Measurements from ENCODE around the gene CORIN. TPM values are rescaled to one million over a fixed set of nuclear protein-coding genes. Genes with fewer than 3 reads are reported as not detected.

The CORIN gene
- total and polyA plus RNA-seq, 8 donors: 0.05 to 1.1 (median 0.23) TPM; not detected in 1

- no peaks in the 10 kb centered on the region for H3K4me1 ChIP-seq
- H3K4me3 ChIP-seq: no peak overlapping the region
- H3K9me3 ChIP-seq: no peaks in the 10 kb centered on the region
- H3K36me3 ChIP-seq: no peaks in the 10 kb centered on the region
- DNase-seq (no peak), ATAC-seq (no peak), FAIRE-seq (no peak)
- intact Hi-C loops (cut with DNase I): no loop called here
- H3K27ac ChIP-seq: no peak overlapping the region
- H3K27me3 ChIP-seq: no peaks in the 10 kb centered on the region
- TF ChIP-seq, protein P1, sequence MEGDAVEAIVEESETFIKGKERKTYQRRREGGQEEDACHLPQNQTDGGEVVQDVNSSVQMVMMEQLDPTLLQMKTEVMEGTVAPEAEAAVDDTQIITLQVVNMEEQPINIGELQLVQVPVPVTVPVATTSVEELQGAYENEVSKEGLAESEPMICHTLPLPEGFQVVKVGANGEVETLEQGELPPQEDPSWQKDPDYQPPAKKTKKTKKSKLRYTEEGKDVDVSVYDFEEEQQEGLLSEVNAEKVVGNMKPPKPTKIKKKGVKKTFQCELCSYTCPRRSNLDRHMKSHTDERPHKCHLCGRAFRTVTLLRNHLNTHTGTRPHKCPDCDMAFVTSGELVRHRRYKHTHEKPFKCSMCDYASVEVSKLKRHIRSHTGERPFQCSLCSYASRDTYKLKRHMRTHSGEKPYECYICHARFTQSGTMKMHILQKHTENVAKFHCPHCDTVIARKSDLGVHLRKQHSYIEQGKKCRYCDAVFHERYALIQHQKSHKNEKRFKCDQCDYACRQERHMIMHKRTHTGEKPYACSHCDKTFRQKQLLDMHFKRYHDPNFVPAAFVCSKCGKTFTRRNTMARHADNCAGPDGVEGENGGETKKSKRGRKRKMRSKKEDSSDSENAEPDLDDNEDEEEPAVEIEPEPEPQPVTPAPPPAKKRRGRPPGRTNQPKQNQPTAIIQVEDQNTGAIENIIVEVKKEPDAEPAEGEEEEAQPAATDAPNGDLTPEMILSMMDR (IDR thresholded peaks at IDR 0.05): no peak
These were observed 267.1 kb downstream of the CORIN start for GRCh38 chr4:47570816-47571215.

GRCh38 chr4:47567511-47567910 is 270.4 kb downstream of the CORIN start:
- 96 to 100% methylated on average over 1 of the region's 1 CpG for WGBS, 2 donors

DNA sequence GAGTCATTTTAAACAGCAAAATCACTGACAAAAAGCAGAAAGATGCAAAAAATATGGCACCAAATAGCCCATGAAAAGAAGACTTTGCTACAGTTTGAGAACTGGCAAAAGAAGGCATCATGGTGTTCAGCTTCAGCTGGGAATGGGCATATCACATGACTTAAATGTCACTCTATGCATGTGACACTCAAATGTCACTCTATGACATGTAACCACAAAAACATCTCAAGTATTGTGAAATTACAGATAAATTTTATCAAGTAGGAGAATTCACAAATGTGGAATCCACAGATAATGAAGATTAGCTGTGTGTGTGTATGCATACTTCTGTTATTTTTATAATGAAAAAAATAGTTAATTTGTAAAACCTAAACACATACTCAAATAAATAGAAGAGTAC is 270.9 kb downstream of the CORIN start:
- no peak for ATAC-seq
- Histone ChIP-seq H3K36me3 (no peaks in the 10 kb centered on the region), H3K4me1 (peaks cover 0 to 3% (median 3%) of the 10 kb centered on the region in 3 donors), H3K27me3 (no peaks in the 10 kb centered on the region), H3K27ac (no peak overlapping the region), H3K9me3 (no peaks in the 10 kb centered on the region), H3K4me3 (no peak overlapping the region)
- intact Hi-C loops (cut with DNase I): no loop called here
- no peak for FAIRE-seq
- DNase-seq: no peak
- TF ChIP-seq, protein P1 (IDR thresholded peaks at IDR 0.05): no peak

More at GRCh38 chr4:47567511-47567910, 270.4 kb downstream of the CORIN start:
- H3K4me1 ChIP-seq: no peaks in the 10 kb centered on the region
- H3K27me3 ChIP-seq: no peaks in the 10 kb centered on the region
- FAIRE-seq (no peak), DNase-seq (no peak), ATAC-seq (no peak)
- H3K36me3 ChIP-seq: no peaks in the 10 kb centered on the region
- intact Hi-C loops (cut with DNase I): no loop called here
- no peak overlapping the region for H3K4me3 ChIP-seq
- H3K27ac ChIP-seq: no peak overlapping the region
- H3K9me3 ChIP-seq: no peaks in the 10 kb centered on the region
- TF ChIP-seq, protein P1 (IDR thresholded peaks at IDR 0.05): no peak

- Histone ChIP-seq H3K27ac (no peak overlapping the region), H3K4me3 (no peak overlapping the region), H3K36me3 (no peaks in the 10 kb centered on the region), H3K9me3 (no peaks in the 10 kb centered on the region), H3K27me3 (no peaks in the 10 kb centered on the region), H3K4me1 (peaks cover under 1 to 7% (median 7%) of the 10 kb centered on the region in 3 donors)
- WGBS, 2 donors: 67 to 73% methylated on average over 2 of the region's 2 CpGs
- intact Hi-C loops (cut with DNase I): no loop called here
- ATAC-seq (no peak), FAIRE-seq (no peak), DNase-seq (no peak)
- TF ChIP-seq, protein P1 (IDR thresholded peaks at IDR 0.05): no peak
These were observed 271.3 kb downstream of the CORIN start for GRCh38 chr4:47566566-47566965.

DNA sequence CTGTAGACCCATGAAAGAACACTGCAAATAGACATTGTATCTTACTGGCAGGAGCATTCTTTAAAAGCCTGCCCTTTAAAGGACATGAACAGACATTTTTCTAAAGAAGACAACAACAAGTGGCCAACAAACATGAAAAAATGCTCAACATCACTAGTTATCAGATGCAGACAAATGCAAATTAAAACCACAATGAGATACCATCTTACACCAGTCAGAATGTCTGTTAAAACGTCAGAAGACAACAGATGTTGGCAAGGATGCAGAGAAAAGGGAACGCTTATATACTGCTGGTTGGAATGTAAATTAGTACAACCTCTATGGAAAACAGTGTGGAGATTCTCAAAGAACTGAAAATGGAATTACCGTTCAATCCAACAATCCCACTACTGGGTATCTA is 275.6 kb downstream of the CORIN start:
- intact Hi-C loops (cut with DNase I): no loop called here

More for the DNA sequence above, 275.6 kb downstream of the CORIN start:
- Histone ChIP-seq H3K27ac (no peak overlapping the region), H3K4me1 (peaks cover 8 to 16% (median 15%) of the 10 kb centered on the region in 3 donors), H3K9me3 (no peaks in the 10 kb centered on the region), H3K36me3 (no peaks in the 10 kb centered on the region), H3K4me3 (no peak overlapping the region), H3K27me3 (no peaks in the 10 kb centered on the region)
- FAIRE-seq: no peak
- 67 to 75% methylated on average over 3 of the region's 3 CpGs for WGBS, 2 donors
- no peak for ATAC-seq
- TF ChIP-seq, protein P1 (IDR thresholded peaks at IDR 0.05): no peak
- DNase-seq: no peak
